ENCODE results near the gene NNT.
"Not testable (repeated sequence)": the region's sequence is repeated elsewhere in the genome, so short reads cannot be mapped to it uniquely, and the experiment has no call there.

NNT gene

DNA sequence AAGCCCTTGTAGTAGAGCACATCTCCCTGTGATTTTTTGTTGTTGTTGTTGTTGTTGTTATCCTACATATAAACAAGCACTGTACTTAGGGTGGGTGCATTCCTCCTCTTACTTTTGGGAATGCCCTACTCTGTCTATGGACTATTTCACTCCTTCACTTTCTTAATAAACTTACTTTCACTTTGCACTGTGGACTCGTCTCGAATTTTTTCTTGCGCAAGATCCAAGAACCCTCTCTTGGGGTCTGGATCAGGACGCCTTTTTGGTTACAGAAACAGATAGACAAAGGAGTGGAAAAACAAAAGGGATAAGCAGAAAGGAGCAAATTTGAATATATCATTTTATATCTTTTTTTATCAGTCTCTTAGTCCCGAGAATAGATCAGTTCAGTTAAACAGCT, 31.7 kb upstream of the NNT start:
- no peaks in the 10 kb centered on the region for H4K20me1 ChIP-seq (ENCODE audit: insufficient read depth, low read length)
- ATAC-seq (ENCODE audit: insufficient read depth, low read depth) = no peak
- no peaks in the 10 kb centered on the region for H3K79me2 ChIP-seq (ENCODE audit: insufficient read depth, low read length)
- no peak for DNase-seq
- H3K9me3 ChIP-seq (ENCODE audit: insufficient read depth, low read length, severe bottlenecking) = no peaks in the 10 kb centered on the region
- no peak overlapping the region for H3K9ac ChIP-seq (ENCODE audit: low read depth, low read length)
- no peaks in the 10 kb centered on the region for H3K4me1 ChIP-seq (ENCODE audit: insufficient read depth, low read length)
- H2AFZ ChIP-seq (ENCODE audit: low read depth, low read length) = no peak overlapping the region
- H3K27me3 ChIP-seq (ENCODE audit: insufficient read depth, low read length, poor library complexity) = no peaks in the 10 kb centered on the region
- peaks cover 6% of the 10 kb centered on the region; the same call in 1 of the 2 replicates for H3K36me3 ChIP-seq (ENCODE audit: insufficient read depth, low read length)
- no peak overlapping the region for H3K4me3 ChIP-seq (ENCODE audit: low read depth in 1 of 2, low read length in 2 of 2)
- H3K27ac ChIP-seq (ENCODE audit: low read length) = no peak overlapping the region
- no peak overlapping the region for H3K4me2 ChIP-seq (ENCODE audit: insufficient read depth, low read length)
- TF ChIP-seq, protein P1, sequence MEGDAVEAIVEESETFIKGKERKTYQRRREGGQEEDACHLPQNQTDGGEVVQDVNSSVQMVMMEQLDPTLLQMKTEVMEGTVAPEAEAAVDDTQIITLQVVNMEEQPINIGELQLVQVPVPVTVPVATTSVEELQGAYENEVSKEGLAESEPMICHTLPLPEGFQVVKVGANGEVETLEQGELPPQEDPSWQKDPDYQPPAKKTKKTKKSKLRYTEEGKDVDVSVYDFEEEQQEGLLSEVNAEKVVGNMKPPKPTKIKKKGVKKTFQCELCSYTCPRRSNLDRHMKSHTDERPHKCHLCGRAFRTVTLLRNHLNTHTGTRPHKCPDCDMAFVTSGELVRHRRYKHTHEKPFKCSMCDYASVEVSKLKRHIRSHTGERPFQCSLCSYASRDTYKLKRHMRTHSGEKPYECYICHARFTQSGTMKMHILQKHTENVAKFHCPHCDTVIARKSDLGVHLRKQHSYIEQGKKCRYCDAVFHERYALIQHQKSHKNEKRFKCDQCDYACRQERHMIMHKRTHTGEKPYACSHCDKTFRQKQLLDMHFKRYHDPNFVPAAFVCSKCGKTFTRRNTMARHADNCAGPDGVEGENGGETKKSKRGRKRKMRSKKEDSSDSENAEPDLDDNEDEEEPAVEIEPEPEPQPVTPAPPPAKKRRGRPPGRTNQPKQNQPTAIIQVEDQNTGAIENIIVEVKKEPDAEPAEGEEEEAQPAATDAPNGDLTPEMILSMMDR (IDR thresholded peaks at IDR 0.05; ENCODE audit: borderline replicate concordance, extremely low read depth, low read length, poor library complexity, severe bottlenecking) = no peak
- no peak for TF ChIP-seq EZH2 (IDR thresholded peaks at IDR 0.05; ENCODE audit: borderline replicate concordance, low read depth, low read length, severe bottlenecking)

DNA sequence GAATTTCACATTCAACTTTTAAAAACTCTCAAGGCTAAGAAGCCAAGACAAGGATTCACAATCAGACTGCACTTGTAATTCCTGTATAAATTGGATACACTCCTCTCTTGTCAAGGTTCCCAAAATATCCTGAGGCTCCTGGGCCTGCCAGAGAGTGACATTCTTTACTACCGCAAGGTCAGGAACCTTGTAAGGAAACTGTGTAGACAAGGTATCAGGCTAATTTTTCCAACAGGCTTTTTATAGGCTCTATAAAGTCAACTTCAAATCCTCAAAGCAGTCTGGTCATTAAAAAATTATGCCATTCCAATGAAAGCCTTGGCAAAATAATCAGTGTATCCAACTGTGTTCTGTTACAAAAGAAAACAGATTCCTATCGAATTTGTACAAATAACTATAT, 30.6 kb upstream of the NNT start:
- no peak overlapping the region for H3K27ac ChIP-seq (ENCODE audit: low read length)
- peaks cover 6% of the 10 kb centered on the region; the same call in 1 of the 2 replicates for H3K36me3 ChIP-seq (ENCODE audit: insufficient read depth, low read length)
- H2AFZ ChIP-seq (ENCODE audit: low read depth, low read length) = no peak overlapping the region
- H3K79me2 ChIP-seq (ENCODE audit: insufficient read depth, low read length) = no peaks in the 10 kb centered on the region
- no peak for TF ChIP-seq EZH2 (IDR thresholded peaks at IDR 0.05; ENCODE audit: borderline replicate concordance, low read depth, low read length, severe bottlenecking)
- TF ChIP-seq, protein P1 (IDR thresholded peaks at IDR 0.05; ENCODE audit: borderline replicate concordance, extremely low read depth, low read length, poor library complexity, severe bottlenecking) = no peak
- DNase-seq (no peak), ATAC-seq (ENCODE audit: insufficient read depth, low read depth) (no peak)
- no peaks in the 10 kb centered on the region for H3K9me3 ChIP-seq (ENCODE audit: insufficient read depth, low read length, severe bottlenecking)
- no peaks in the 10 kb centered on the region for H3K4me1 ChIP-seq (ENCODE audit: insufficient read depth, low read length)
- H3K4me2 ChIP-seq (ENCODE audit: insufficient read depth, low read length) = no peak overlapping the region
- no peak overlapping the region for H3K4me3 ChIP-seq (ENCODE audit: low read depth in 1 of 2, low read length in 2 of 2)
- H4K20me1 ChIP-seq (ENCODE audit: insufficient read depth, low read length) = no peaks in the 10 kb centered on the region
- H3K9ac ChIP-seq (ENCODE audit: low read depth, low read length) = no peak overlapping the region
- H3K27me3 ChIP-seq (ENCODE audit: insufficient read depth, low read length, poor library complexity) = no peaks in the 10 kb centered on the region

DNA sequence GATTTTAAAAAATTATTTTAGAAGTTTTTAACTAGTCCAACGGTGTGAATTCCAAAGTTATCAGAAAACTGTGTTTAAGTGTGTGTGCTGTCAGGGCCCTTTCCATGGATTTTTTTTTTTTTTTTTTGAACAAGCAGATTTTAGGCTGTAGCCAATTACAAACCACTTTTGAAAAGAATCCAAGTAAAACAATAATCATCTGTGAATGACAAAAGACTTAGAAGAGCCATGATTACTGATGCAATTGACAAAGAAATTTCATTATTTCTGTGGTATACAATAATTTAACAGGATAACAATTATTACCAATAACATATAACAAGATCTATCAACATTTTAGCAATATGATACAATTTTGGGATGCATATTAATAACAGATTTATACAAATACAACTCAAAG, 29.9 kb upstream of the NNT start:
- H3K4me2 ChIP-seq (ENCODE audit: insufficient read depth, low read length) = no peak overlapping the region
- no peaks in the 10 kb centered on the region for H3K4me1 ChIP-seq (ENCODE audit: insufficient read depth, low read length)
- H3K27ac ChIP-seq (ENCODE audit: low read length) = no peak overlapping the region
- no peaks in the 10 kb centered on the region for H3K79me2 ChIP-seq (ENCODE audit: insufficient read depth, low read length)
- no peaks in the 10 kb centered on the region for H4K20me1 ChIP-seq (ENCODE audit: insufficient read depth, low read length)
- TF ChIP-seq EZH2 (IDR thresholded peaks at IDR 0.05; ENCODE audit: borderline replicate concordance, low read depth, low read length, severe bottlenecking) = no peak
- TF ChIP-seq, protein P1 (IDR thresholded peaks at IDR 0.05; ENCODE audit: borderline replicate concordance, extremely low read depth, low read length, poor library complexity, severe bottlenecking) = no peak
- no peak for ATAC-seq (ENCODE audit: insufficient read depth, low read depth)
- DNase-seq = no peak
- H3K9ac ChIP-seq (ENCODE audit: low read depth, low read length) = no peak overlapping the region
- H3K27me3 ChIP-seq (ENCODE audit: insufficient read depth, low read length, poor library complexity) = no peaks in the 10 kb centered on the region
- H3K36me3 ChIP-seq (ENCODE audit: insufficient read depth, low read length) = peaks cover 6% of the 10 kb centered on the region; the same call in 1 of the 2 replicates
- no peak overlapping the region for H2AFZ ChIP-seq (ENCODE audit: low read depth, low read length)
- no peak overlapping the region for H3K4me3 ChIP-seq (ENCODE audit: low read depth in 1 of 2, low read length in 2 of 2)
- H3K9me3 ChIP-seq (ENCODE audit: insufficient read depth, low read length, severe bottlenecking) = no peaks in the 10 kb centered on the region

DNA sequence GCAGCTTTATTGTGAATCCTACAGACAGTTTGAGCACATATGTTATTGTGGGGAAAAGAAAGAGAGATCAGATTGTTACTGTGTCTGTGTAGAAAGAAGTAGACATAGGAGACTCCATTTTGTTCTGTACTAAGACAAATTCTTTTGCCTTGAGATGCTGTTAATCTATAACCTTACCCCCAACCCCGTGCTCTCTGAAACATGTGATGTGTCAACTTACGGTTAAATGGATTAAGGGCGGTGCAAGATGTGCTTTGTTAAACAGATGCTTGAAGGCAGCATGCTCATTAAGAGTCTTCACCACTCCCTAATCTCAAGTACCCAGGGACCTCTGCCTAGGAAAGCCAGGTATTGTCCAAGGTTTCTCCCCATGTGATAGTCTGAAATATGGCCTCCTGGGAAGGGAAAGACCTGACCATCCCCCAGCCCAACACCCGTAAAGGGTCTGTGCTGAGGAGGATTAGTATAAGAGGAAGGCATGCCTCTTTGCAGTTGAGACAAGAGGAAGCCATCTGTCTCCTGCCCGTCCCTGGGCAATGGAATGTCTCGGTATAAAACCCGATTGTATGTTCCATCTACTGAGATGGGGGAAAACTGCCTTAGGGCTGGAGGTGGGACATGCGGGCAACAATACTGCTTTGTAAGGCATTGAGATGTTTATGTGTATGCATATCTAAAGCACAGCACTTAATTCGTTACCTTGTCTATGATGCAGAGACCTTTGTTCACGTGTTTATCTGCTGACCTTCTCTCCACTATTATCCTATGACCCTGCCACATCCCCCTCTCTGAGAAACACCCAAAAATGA, 22.4 kb upstream of the NNT start:
- H3K36me3 ChIP-seq (ENCODE audit: insufficient read depth, low read length); H3K4me2 ChIP-seq (ENCODE audit: insufficient read depth, low read length); ATAC-seq (ENCODE audit: insufficient read depth, low read depth); H3K9me3 ChIP-seq (ENCODE audit: insufficient read depth, low read length, severe bottlenecking); H4K20me1 ChIP-seq (ENCODE audit: insufficient read depth, low read length); H3K27me3 ChIP-seq (ENCODE audit: insufficient read depth, low read length, poor library complexity); DNase-seq; H3K27ac ChIP-seq (ENCODE audit: low read length); H2AFZ ChIP-seq (ENCODE audit: low read depth, low read length); H3K4me1 ChIP-seq (ENCODE audit: insufficient read depth, low read length); H3K79me2 ChIP-seq (ENCODE audit: insufficient read depth, low read length); H3K9ac ChIP-seq (ENCODE audit: low read depth, low read length); H3K4me3 ChIP-seq (ENCODE audit: low read depth in 1 of 2, low read length in 2 of 2): not testable (repeated sequence)

All from DND-41 (cell line).